HepG2 (cell line): ENCODE data around the gene TCAIM. TPM values are rescaled to one million over a fixed set of nuclear protein-coding genes. Genes with fewer than 3 reads are reported as not detected.

ENCODE experiments used
- BRCA1 ChIP-seq: sonication (generic); formaldehyde crosslinking; IDR thresholded peaks from 2 replicates; pipeline ENCODE4 v1.4.0; 2020; ENCODE audit warnings: missing genetic modification reagents
- CC2D1A ChIP-seq: sonication (generic); formaldehyde crosslinking; IDR thresholded peaks from 2 replicates; pipeline ENCODE4 v1.8.1; 2023; ENCODE audit warnings: mild to moderate bottlenecking, missing genetic modification reagents
- GTF2F1 ChIP-seq: fragments of 150-350 bp; IDR thresholded peaks from 2 replicates; pipeline ENCODE4 v1.6.1; 2014; ENCODE audit warnings: low read length
- HDAC1 ChIP-seq: sonication (generic); formaldehyde crosslinking; IDR thresholded peaks from 2 replicates; pipeline ENCODE4 v1.5.1; 2020; ENCODE audit warnings: mild to moderate bottlenecking, missing genetic modification reagents
- HDAC2 ChIP-seq: sonication (generic); formaldehyde crosslinking; IDR thresholded peaks from 2 replicates; pipeline ENCODE4 v1.4.0; 2020; ENCODE audit warnings: missing genetic modification reagents
- IRX3 ChIP-seq: sonication (generic); formaldehyde crosslinking; IDR thresholded peaks from 2 replicates; pipeline ENCODE4 v1.8.1; 2023; ENCODE audit warnings: mild to moderate bottlenecking, low read depth, missing genetic modification reagents, borderline replicate concordance
- KMT2B ChIP-seq: IDR thresholded peaks from 2 replicates; pipeline ENCODE4 v1.6.1; 2016; ENCODE audit warnings: missing genetic modification reagents, missing compliant biosample characterization
- PPARG ChIP-seq: conservative IDR thresholded peaks from 2 replicates; pipeline ENCODE4 v1.6.1; 2016; ENCODE audit warnings: missing biosample characterization, missing genetic modification reagents
- PTBP1 ChIP-seq: fragments of 200-400 bp; formaldehyde crosslinking; IDR thresholded peaks from 2 replicates; pipeline ENCODE4 v1.6.1; 2018; ENCODE audit warnings: low read length, low read depth; ENCODE audit not compliant: poor library complexity, severe bottlenecking
- SIX1 ChIP-seq: sonication (generic); formaldehyde crosslinking; IDR thresholded peaks from 2 replicates; pipeline ENCODE4 v1.4.0; 2020; ENCODE audit warnings: missing genetic modification reagents, borderline replicate concordance
- SMAD3 ChIP-seq: sonication (generic); formaldehyde crosslinking; IDR thresholded peaks from 2 replicates; pipeline ENCODE4 v1.4.0; 2020; ENCODE audit warnings: missing genetic modification reagents
- SNRNP70 ChIP-seq: fragments of 200-400 bp; formaldehyde crosslinking; IDR thresholded peaks from 2 replicates; pipeline ENCODE4 v1.6.1; 2017; ENCODE audit warnings: mild to moderate bottlenecking, low read depth, low read length, moderate library complexity
- SP1 ChIP-seq, 2 experiments: fragments of 450-650 bp in 1 of 2; sonication (generic) in 1 of 2; formaldehyde crosslinking in 1 of 2; IDR thresholded peaks; 2 replicates each; pipeline versions ENCODE4 v1.4.0 to v1.6.1; 2016 to 2020; ENCODE audit warnings: missing genetic modification reagents in 1 of 2
- SRSF1 ChIP-seq: fragments of 200-400 bp; formaldehyde crosslinking; optimal IDR thresholded peaks from 2 replicates; pipeline ENCODE3; 2017; ENCODE audit warnings: mild to moderate bottlenecking, low read depth, low read length, moderate library complexity
- SYNCRIP ChIP-seq: fragments of 200-400 bp; formaldehyde crosslinking; IDR thresholded peaks from 2 replicates; pipeline ENCODE4 v1.6.1; 2018; ENCODE audit warnings: mild to moderate bottlenecking, low read depth, low read length; ENCODE audit not compliant: insufficient read depth
- ZBTB7A ChIP-seq: sonication (generic); formaldehyde crosslinking; IDR thresholded peaks from 2 replicates; pipeline ENCODE4 v1.8.0; 2022; ENCODE audit warnings: mild to moderate bottlenecking, missing genetic modification reagents
- ZMYM2 ChIP-seq: sonication (generic); formaldehyde crosslinking; IDR thresholded peaks from 2 replicates; pipeline ENCODE4 v1.8.0; 2022; ENCODE audit warnings: mild to moderate bottlenecking, missing genetic modification reagents
- ZNF501 ChIP-seq: sonication (generic); formaldehyde crosslinking; IDR thresholded peaks from 2 replicates; pipeline ENCODE4 v1.5.1; 2020; ENCODE audit warnings: mild to moderate bottlenecking, moderate library complexity, missing genetic modification reagents
- ZNF749 ChIP-seq: sonication (generic); formaldehyde crosslinking; IDR thresholded peaks from 2 replicates; pipeline ENCODE4 v1.8.0; 2022; ENCODE audit warnings: mild to moderate bottlenecking, missing genetic modification reagents, moderate library complexity, borderline replicate concordance
- ZNF841 ChIP-seq: sonication (generic); formaldehyde crosslinking; IDR thresholded peaks from 2 replicates; pipeline ENCODE4 v1.8.1; 2023; ENCODE audit warnings: missing genetic modification reagents, borderline replicate concordance
- polyA plus RNA-seq, 8 experiments: library from polyadenylated mRNA; depleted of rRNA in 3 of 8; stranded (reverse) in 7 of 8; unstranded in 1 of 8; fragments of >200 nt; fragmentation: Illumina TruSeq in 4 of 8; extraction: Trizol in 4 of 8; gene quantifications; 2 replicates each; pipeline versions ENCODE4 v1.2.1 to v1.2.3, GENCODE V29; 2011 to 2016; ENCODE audit warnings: low read depth in 4 of 8, missing spikeins in 1 of 8, mixed read lengths in 1 of 8; ENCODE audit not compliant: insufficient read depth in 1 of 8
- total RNA-seq, 5 experiments: library from RNA; depleted of rRNA; stranded (reverse); fragments of >200 nt; fragmentation: Illumina TruSeq; extraction: Trizol; gene quantifications; 2 replicates each; pipeline ENCODE4 v1.2.3, GENCODE V29; 2016; ENCODE audit warnings: low read depth in 1 of 5
- TF ChIP-seq, protein P1 (sequence below): sonication (generic); formaldehyde crosslinking; IDR thresholded peaks from 2 replicates; pipeline ENCODE4 v1.5.0; 2020; ENCODE audit warnings: mild to moderate bottlenecking, missing genetic modification reagents, moderate library complexity
- TF ChIP-seq, protein P2 (sequence below): sonication (generic); formaldehyde crosslinking; IDR thresholded peaks from 2 replicates; pipeline ENCODE4 v1.4.0; 2020; ENCODE audit warnings: missing genetic modification reagents
- TF ChIP-seq, protein P3 (sequence below): sonication (generic); formaldehyde crosslinking; conservative IDR thresholded peaks from 2 replicates; pipeline ENCODE4 v1.4.0; 2020; ENCODE audit warnings: missing genetic modification reagents
- TF ChIP-seq, protein P4 (sequence below): sonication (generic); formaldehyde crosslinking; IDR thresholded peaks from 2 replicates; pipeline ENCODE4 v1.4.0; 2020; ENCODE audit warnings: missing genetic modification reagents

Gene TCAIM
- total and polyA plus RNA-seq, 2 of the 13 experiments (the other 11 are each of a cell fraction or from before 2014, with no cell fraction given), result 16.9 to 22.6 TPM

DNA sequence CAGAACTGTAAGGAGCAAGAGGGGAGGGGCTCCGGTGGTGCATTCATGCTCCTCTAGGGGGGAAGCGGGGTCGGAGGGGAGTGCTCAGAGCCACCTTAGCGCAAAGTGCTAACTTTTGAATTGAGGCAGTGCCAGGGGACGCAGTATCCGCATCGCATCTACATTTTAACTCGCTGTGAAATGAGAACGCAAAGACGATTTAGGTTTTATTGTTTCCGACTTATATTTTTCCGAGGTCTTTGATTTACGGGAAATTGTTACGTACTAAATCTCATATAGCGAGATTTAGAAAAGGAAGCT is 212 bp downstream of the TCAIM start (continued):
- TF ChIP-seq, protein P1, sequence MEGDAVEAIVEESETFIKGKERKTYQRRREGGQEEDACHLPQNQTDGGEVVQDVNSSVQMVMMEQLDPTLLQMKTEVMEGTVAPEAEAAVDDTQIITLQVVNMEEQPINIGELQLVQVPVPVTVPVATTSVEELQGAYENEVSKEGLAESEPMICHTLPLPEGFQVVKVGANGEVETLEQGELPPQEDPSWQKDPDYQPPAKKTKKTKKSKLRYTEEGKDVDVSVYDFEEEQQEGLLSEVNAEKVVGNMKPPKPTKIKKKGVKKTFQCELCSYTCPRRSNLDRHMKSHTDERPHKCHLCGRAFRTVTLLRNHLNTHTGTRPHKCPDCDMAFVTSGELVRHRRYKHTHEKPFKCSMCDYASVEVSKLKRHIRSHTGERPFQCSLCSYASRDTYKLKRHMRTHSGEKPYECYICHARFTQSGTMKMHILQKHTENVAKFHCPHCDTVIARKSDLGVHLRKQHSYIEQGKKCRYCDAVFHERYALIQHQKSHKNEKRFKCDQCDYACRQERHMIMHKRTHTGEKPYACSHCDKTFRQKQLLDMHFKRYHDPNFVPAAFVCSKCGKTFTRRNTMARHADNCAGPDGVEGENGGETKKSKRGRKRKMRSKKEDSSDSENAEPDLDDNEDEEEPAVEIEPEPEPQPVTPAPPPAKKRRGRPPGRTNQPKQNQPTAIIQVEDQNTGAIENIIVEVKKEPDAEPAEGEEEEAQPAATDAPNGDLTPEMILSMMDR (CRISPR knock-in tag), result no peak
- no peak for TF ChIP-seq HDAC1
- 0 out of 2 replicates have a peak, but pooled peaks have one; percentile 20 for TF ChIP-seq KMT2B (CRISPR knock-in tag)
- no peak for TF ChIP-seq SMAD3 (CRISPR knock-in tag)
- TF ChIP-seq HDAC2 (CRISPR knock-in tag), result 0 out of 2 replicates have a peak, but pooled peaks have one; percentile 5
- no peak for TF ChIP-seq SYNCRIP
- TF ChIP-seq BRCA1, result no peak
- TF ChIP-seq PPARG, result peak; percentile 3; the same call in 1 of the 2 replicates
- TF ChIP-seq ZNF501 (CRISPR knock-in tag), result no peak; the same call in 1 of the 2 replicates
- TF ChIP-seq SNRNP70, result no peak
- TF ChIP-seq IRX3 (CRISPR knock-in tag), result no peak
- TF ChIP-seq GTF2F1, result no peak
- TF ChIP-seq ZNF841, result no peak
- TF ChIP-seq SRSF1, result no peak
- TF ChIP-seq, protein P2, sequence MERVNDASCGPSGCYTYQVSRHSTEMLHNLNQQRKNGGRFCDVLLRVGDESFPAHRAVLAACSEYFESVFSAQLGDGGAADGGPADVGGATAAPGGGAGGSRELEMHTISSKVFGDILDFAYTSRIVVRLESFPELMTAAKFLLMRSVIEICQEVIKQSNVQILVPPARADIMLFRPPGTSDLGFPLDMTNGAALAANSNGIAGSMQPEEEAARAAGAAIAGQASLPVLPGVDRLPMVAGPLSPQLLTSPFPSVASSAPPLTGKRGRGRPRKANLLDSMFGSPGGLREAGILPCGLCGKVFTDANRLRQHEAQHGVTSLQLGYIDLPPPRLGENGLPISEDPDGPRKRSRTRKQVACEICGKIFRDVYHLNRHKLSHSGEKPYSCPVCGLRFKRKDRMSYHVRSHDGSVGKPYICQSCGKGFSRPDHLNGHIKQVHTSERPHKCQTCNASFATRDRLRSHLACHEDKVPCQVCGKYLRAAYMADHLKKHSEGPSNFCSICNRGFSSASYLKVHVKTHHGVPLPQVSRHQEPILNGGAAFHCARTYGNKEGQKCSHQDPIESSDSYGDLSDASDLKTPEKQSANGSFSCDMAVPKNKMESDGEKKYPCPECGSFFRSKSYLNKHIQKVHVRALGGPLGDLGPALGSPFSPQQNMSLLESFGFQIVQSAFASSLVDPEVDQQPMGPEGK (CRISPR knock-in tag), result 0 out of 2 replicates have a peak, but pooled peaks have one; percentile 53
- peak; percentile 68; the same call in 1 of the 2 replicates for TF ChIP-seq ZMYM2 (CRISPR knock-in tag)
- TF ChIP-seq, protein P3, sequence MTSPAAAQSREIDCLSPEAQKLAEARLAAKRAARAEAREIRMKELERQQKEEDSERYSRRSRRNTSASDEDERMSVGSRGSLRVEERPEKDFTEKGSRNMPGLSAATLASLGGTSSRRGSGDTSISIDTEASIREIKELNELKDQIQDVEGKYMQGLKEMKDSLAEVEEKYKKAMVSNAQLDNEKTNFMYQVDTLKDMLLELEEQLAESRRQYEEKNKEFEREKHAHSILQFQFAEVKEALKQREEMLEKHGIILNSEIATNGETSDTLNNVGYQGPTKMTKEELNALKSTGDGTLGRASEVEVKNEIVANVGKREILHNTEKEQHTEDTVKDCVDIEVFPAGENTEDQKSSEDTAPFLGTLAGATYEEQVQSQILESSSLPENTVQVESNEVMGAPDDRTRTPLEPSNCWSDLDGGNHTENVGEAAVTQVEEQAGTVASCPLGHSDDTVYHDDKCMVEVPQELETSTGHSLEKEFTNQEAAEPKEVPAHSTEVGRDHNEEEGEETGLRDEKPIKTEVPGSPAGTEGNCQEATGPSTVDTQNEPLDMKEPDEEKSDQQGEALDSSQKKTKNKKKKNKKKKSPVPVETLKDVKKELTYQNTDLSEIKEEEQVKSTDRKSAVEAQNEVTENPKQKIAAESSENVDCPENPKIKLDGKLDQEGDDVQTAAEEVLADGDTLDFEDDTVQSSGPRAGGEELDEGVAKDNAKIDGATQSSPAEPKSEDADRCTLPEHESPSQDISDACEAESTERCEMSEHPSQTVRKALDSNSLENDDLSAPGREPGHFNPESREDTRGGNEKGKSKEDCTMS, result no peak
- TF ChIP-seq, protein P4, sequence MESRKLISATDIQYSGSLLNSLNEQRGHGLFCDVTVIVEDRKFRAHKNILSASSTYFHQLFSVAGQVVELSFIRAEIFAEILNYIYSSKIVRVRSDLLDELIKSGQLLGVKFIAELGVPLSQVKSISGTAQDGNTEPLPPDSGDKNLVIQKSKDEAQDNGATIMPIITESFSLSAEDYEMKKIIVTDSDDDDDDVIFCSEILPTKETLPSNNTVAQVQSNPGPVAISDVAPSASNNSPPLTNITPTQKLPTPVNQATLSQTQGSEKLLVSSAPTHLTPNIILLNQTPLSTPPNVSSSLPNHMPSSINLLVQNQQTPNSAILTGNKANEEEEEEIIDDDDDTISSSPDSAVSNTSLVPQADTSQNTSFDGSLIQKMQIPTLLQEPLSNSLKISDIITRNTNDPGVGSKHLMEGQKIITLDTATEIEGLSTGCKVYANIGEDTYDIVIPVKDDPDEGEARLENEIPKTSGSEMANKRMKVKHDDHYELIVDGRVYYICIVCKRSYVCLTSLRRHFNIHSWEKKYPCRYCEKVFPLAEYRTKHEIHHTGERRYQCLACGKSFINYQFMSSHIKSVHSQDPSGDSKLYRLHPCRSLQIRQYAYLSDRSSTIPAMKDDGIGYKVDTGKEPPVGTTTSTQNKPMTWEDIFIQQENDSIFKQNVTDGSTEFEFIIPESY (CRISPR knock-in tag), result no peak
- no peak for TF ChIP-seq PTBP1
- 0 out of 2 replicates have a peak, but pooled peaks have one; percentile 8 for TF ChIP-seq ZBTB7A (CRISPR knock-in tag)
- TF ChIP-seq SP1 (IDR thresholded peaks at IDR 0.05), result no peak
- TF ChIP-seq SP1 (CRISPR knock-in tag; IDR thresholded peaks at IDR 0.05), result no peak
- no peak for TF ChIP-seq SIX1 (CRISPR knock-in tag)
- TF ChIP-seq CC2D1A, result 0 out of 2 replicates have a peak, but pooled peaks have one; percentile 4
- no peak for TF ChIP-seq ZNF749
